ENCODE measurements around the gene ASB5.
A peak's percentile ranks its signal among the peaks of the same experiment; 100 is the strongest.

ASB5 gene

GRCh38 chr4:176198316-176198903 lies 70.6 kb downstream of the ASB5 start:
- H2BK5ac ChIP-seq (ENCODE audit: low read depth, low read length, poor library complexity): no peak overlapping the region
- no peak overlapping the region for H4K8ac ChIP-seq (ENCODE audit: low read depth, low read length)
- H3K14ac ChIP-seq (ENCODE audit: low read length): no peak overlapping the region
- H2BK12ac ChIP-seq (ENCODE audit: low read length): no peak overlapping the region
- no peaks in the 10 kb centered on the region for H3K36me3 ChIP-seq (ENCODE audit: control insufficient read depth in 1 of 2, insufficient read depth in 2 of 2, low read length in 2 of 2)
- WGBS (ENCODE audit: extremely low coverage, insufficient coverage, insufficient read length): no CpG with 5 or more reads among the region's 8 CpGs
- H3K79me2 ChIP-seq (ENCODE audit: control insufficient read depth, insufficient read depth, low read length, poor library complexity): no peaks in the 10 kb centered on the region
- no peak overlapping the region for H3K18ac ChIP-seq (ENCODE audit: low read length)
- no peak overlapping the region for H3K23ac ChIP-seq (ENCODE audit: low read length)
- no peak overlapping the region for H3K9ac ChIP-seq (ENCODE audit: low read length)
- DNase-seq: no peak
- H3K79me1 ChIP-seq (ENCODE audit: low read length): no peaks in the 10 kb centered on the region
- H3K9me3 ChIP-seq (ENCODE audit: insufficient read depth, low read depth, low read length): peaks cover 2% of the 10 kb centered on the region
- H4K12ac ChIP-seq (ENCODE audit: low read depth, low read length): no peak overlapping the region
- no peak overlapping the region for H3K4me2 ChIP-seq (ENCODE audit: low read length)
- no peak overlapping the region for H4K91ac ChIP-seq (ENCODE audit: low read depth, low read length)
- no peak overlapping the region for H2AK5ac ChIP-seq (ENCODE audit: low read length)
- no peak overlapping the region for H3K4me3 ChIP-seq (ENCODE audit: low read depth, low read length)
- no peak overlapping the region for H3K4ac ChIP-seq (ENCODE audit: low read depth, low read length)
- no peak overlapping the region for H2BK120ac ChIP-seq (ENCODE audit: insufficient read depth, low read length, poor library complexity)
- H3K4me1 ChIP-seq (ENCODE audit: control insufficient read depth in 1 of 2, insufficient read depth in 2 of 2, low read length in 2 of 2): no peaks in the 10 kb centered on the region
- H2AFZ ChIP-seq (ENCODE audit: insufficient read depth, low read length, poor library complexity): no peak overlapping the region
- no peak overlapping the region for H3K27ac ChIP-seq (ENCODE audit: low read depth, low read length)
- no peaks in the 10 kb centered on the region for H3K27me3 ChIP-seq (ENCODE audit: insufficient read depth, low read length)

DNA sequence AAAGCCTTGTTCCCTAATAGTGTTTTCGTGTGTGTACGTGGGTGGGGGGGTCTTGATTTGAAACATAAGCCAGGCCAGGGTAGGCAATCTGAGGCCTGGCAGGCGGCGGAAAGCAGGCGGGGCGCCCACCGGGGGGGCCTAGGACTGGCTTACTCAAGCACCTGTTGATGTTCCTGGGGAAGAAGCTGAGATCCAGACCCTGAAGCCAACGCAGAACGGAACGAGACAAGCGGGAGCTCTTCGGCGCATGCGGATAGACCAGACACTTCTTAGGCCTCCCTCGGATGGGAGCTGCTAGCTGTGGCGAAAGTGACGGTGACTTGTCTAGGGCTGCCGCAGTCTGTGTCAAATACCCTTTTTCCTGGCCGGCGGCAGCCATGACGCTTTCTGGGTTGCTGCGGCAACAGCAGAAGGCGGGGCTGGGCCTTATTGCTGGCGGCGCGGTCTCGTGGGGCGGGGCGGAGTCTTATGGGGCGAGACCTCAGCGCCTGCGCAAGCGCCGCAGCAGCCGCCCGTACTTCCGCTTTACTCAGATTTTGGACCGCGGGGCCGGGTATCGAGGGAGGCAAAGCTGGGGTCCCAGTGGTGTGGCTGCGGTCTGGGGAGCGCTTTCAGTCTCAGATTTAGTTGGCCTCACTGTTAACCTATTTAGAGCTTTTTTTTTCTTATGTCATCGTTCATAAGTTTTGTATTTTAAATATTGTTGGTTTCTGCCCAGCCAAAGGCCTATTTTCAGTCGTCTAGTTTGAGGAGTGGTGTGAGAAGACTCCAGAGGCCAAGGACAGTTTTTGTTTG lies 73.6 kb downstream of the ASB5 start, which contains the start of gene SPATA4:
SPATA4 (minus strand) TSS at position 402 of the 795 bp plus-strand sequence; CDS start at position 379, 23 bp downstream.
- no peak within 1 kb of the TSS for H2BK5ac ChIP-seq (ENCODE audit: low read depth, low read length, poor library complexity)
- no peak within 1 kb of the TSS for H3K23ac ChIP-seq (ENCODE audit: low read length)
- peak within 1 kb of the TSS; percentile 75 for H2AFZ ChIP-seq (ENCODE audit: insufficient read depth, low read length, poor library complexity)
- H3K9me3 ChIP-seq (ENCODE audit: insufficient read depth, low read depth, low read length): peaks cover 2% of the 10 kb centered on the region
- no peak within 1 kb of the TSS for H3K18ac ChIP-seq (ENCODE audit: low read length)
- peak; percentile 95 to 96 for DNase-seq
- H3K14ac ChIP-seq (ENCODE audit: low read length): no peak within 1 kb of the TSS
- H4K91ac ChIP-seq (ENCODE audit: low read depth, low read length): peak within 1 kb of the TSS; percentile 29
- H3K79me1 ChIP-seq (ENCODE audit: low read length): no peaks in the 10 kb centered on the region
- no peak within 1 kb of the TSS for H2AK5ac ChIP-seq (ENCODE audit: low read length)
- peak within 1 kb of the TSS; percentile 74 for H3K4me3 ChIP-seq (ENCODE audit: low read depth, low read length)
- peak within 1 kb of the TSS; percentile 0 for H3K9ac ChIP-seq (ENCODE audit: low read length)
- no peak within 1 kb of the TSS for H2BK12ac ChIP-seq (ENCODE audit: low read length)
- no peaks in the 10 kb centered on the region for H3K4me1 ChIP-seq (ENCODE audit: control insufficient read depth in 1 of 2, insufficient read depth in 2 of 2, low read length in 2 of 2)
- no peak within 1 kb of the TSS for H3K4ac ChIP-seq (ENCODE audit: low read depth, low read length)
- H3K27ac ChIP-seq (ENCODE audit: low read depth, low read length): no peak within 1 kb of the TSS
- no CpG with 5 or more reads among the region's 45 CpGs for WGBS (ENCODE audit: extremely low coverage, insufficient coverage, insufficient read length)
- H3K27me3 ChIP-seq (ENCODE audit: insufficient read depth, low read length): no peaks in the 10 kb centered on the region
- H3K36me3 ChIP-seq (ENCODE audit: control insufficient read depth in 1 of 2, insufficient read depth in 2 of 2, low read length in 2 of 2): no peaks in the 10 kb centered on the region
- H3K79me2 ChIP-seq (ENCODE audit: control insufficient read depth, insufficient read depth, low read length, poor library complexity): no peaks in the 10 kb centered on the region
- H2BK120ac ChIP-seq (ENCODE audit: insufficient read depth, low read length, poor library complexity): no peak within 1 kb of the TSS
- peak within 1 kb of the TSS; percentile 71 for H3K4me2 ChIP-seq (ENCODE audit: low read length)
- peak within 1 kb of the TSS; percentile 63 for H4K12ac ChIP-seq (ENCODE audit: low read depth, low read length)
- H4K8ac ChIP-seq (ENCODE audit: low read depth, low read length): peak within 1 kb of the TSS; percentile 94

GRCh38 chr4:176193938-176194337 lies 75.1 kb downstream of the ASB5 start:
- peak in 1 of 2 donors; percentile 29 for DNase-seq
- H2BK5ac ChIP-seq (ENCODE audit: low read depth, low read length, poor library complexity): no peak overlapping the region
- no peaks in the 10 kb centered on the region for H3K79me2 ChIP-seq (ENCODE audit: control insufficient read depth, insufficient read depth, low read length, poor library complexity)
- no peak overlapping the region for H2AFZ ChIP-seq (ENCODE audit: insufficient read depth, low read length, poor library complexity)
- H3K27me3 ChIP-seq (ENCODE audit: insufficient read depth, low read length): no peaks in the 10 kb centered on the region
- no peaks in the 10 kb centered on the region for H3K79me1 ChIP-seq (ENCODE audit: low read length)
- no peak overlapping the region for H3K27ac ChIP-seq (ENCODE audit: low read depth, low read length)
- H3K23ac ChIP-seq (ENCODE audit: low read length): no peak overlapping the region
- no peak overlapping the region for H4K8ac ChIP-seq (ENCODE audit: low read depth, low read length)
- H3K9ac ChIP-seq (ENCODE audit: low read length): no peak overlapping the region
- no peak overlapping the region for H3K18ac ChIP-seq (ENCODE audit: low read length)
- no peaks in the 10 kb centered on the region for H3K9me3 ChIP-seq (ENCODE audit: insufficient read depth, low read depth, low read length)
- no peak overlapping the region for H3K4me3 ChIP-seq (ENCODE audit: low read depth, low read length)
- no peak overlapping the region for H4K12ac ChIP-seq (ENCODE audit: low read depth, low read length)
- H3K4me1 ChIP-seq (ENCODE audit: control insufficient read depth in 1 of 2, insufficient read depth in 2 of 2, low read length in 2 of 2): no peaks in the 10 kb centered on the region
- no peak overlapping the region for H2BK12ac ChIP-seq (ENCODE audit: low read length)
- H3K4me2 ChIP-seq (ENCODE audit: low read length): no peak overlapping the region
- no peak overlapping the region for H2BK120ac ChIP-seq (ENCODE audit: insufficient read depth, low read length, poor library complexity)
- H4K91ac ChIP-seq (ENCODE audit: low read depth, low read length): no peak overlapping the region
- no peak overlapping the region for H3K4ac ChIP-seq (ENCODE audit: low read depth, low read length)
- H3K36me3 ChIP-seq (ENCODE audit: control insufficient read depth in 1 of 2, insufficient read depth in 2 of 2, low read length in 2 of 2): no peaks in the 10 kb centered on the region
- no peak overlapping the region for H2AK5ac ChIP-seq (ENCODE audit: low read length)
- H3K14ac ChIP-seq (ENCODE audit: low read length): no peak overlapping the region
- WGBS (ENCODE audit: extremely low coverage, insufficient coverage, insufficient read length): no CpG with 5 or more reads among the region's 3 CpGs

GRCh38 chr4:176193126-176193525 lies 75.9 kb downstream of the ASB5 start:
- Histone ChIP-seq H3K36me3 (ENCODE audit: control insufficient read depth in 1 of 2, insufficient read depth in 2 of 2, low read length in 2 of 2) (no peaks in the 10 kb centered on the region), H2AFZ (ENCODE audit: insufficient read depth, low read length, poor library complexity) (no peak overlapping the region), H3K4me1 (ENCODE audit: control insufficient read depth in 1 of 2, insufficient read depth in 2 of 2, low read length in 2 of 2) (no peaks in the 10 kb centered on the region), H3K4ac (ENCODE audit: low read depth, low read length) (no peak overlapping the region), H2BK5ac (ENCODE audit: low read depth, low read length, poor library complexity) (no peak overlapping the region), H4K12ac (ENCODE audit: low read depth, low read length) (no peak overlapping the region), H4K8ac (ENCODE audit: low read depth, low read length) (no peak overlapping the region), H2BK120ac (ENCODE audit: insufficient read depth, low read length, poor library complexity) (no peak overlapping the region), H3K79me1 (ENCODE audit: low read length) (no peaks in the 10 kb centered on the region), H2BK12ac (ENCODE audit: low read length) (no peak overlapping the region), H3K9ac (ENCODE audit: low read length) (no peak overlapping the region), H3K14ac (ENCODE audit: low read length) (no peak overlapping the region), H3K27ac (ENCODE audit: low read depth, low read length) (no peak overlapping the region), H3K27me3 (ENCODE audit: insufficient read depth, low read length) (no peaks in the 10 kb centered on the region), H4K91ac (ENCODE audit: low read depth, low read length) (no peak overlapping the region), H3K4me2 (ENCODE audit: low read length) (no peak overlapping the region), H3K23ac (ENCODE audit: low read length) (no peak overlapping the region), H3K79me2 (ENCODE audit: control insufficient read depth, insufficient read depth, low read length, poor library complexity) (no peaks in the 10 kb centered on the region), H2AK5ac (ENCODE audit: low read length) (no peak overlapping the region), H3K9me3 (ENCODE audit: insufficient read depth, low read depth, low read length) (no peaks in the 10 kb centered on the region), H3K18ac (ENCODE audit: low read length) (no peak overlapping the region), H3K4me3 (ENCODE audit: low read depth, low read length) (no peak overlapping the region)
- WGBS (ENCODE audit: extremely low coverage, insufficient coverage, insufficient read length): no CpG with 5 or more reads among the region's 4 CpGs
- DNase-seq: no peak

All from trophoblast cell (in vitro differentiated cells and primary cell).